Jurkat, Clone E6-1 (cell line): ENCODE results near the gene SGMS1.
"Not testable (repeated sequence)": the region's sequence is repeated elsewhere in the genome, so short reads cannot be mapped to it uniquely, and the experiment has no call there.

Experiments
- DNase-seq: peaks from one replicate; pipeline ENCODE4 v3.0.0-alpha.2; 2011; ENCODE audit warnings: low read depth, low spot score
- H3K4me3 ChIP-seq: 2 replicates; pipeline ENCODE4 v1.5.1; 2011; ENCODE audit warnings: mild to moderate bottlenecking, low read length, control low read depth, moderate library complexity

Gene SGMS1

GRCh38 chr10:50590935-50591334, 32.8 kb downstream of the SGMS1 start:
- no peak overlapping the region for H3K4me3 ChIP-seq
- no peak for DNase-seq

DNA sequence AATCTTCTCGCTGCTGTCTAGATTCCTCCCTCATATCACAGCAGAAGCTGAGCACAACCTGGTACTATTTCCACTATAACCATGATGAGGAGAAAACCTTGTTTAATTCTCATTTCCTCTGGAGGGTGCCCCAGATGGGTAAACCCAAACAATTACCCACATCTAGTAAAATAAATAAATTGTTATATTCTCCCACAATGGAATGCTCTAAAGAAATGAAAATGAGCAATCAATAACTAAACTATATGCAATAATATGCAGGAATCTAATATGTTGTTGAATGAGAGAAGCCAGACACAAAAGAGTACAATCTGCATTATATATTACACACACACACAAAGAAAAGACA, 37.0 kb downstream of the SGMS1 start:
- H3K4me3 ChIP-seq, result no peak overlapping the region
- DNase-seq, result no peak

GRCh38 chr10:50585921-50586739, 37.6 kb downstream of the SGMS1 start:
- H3K4me3 ChIP-seq, result no peak overlapping the region
- DNase-seq, result no peak

DNA sequence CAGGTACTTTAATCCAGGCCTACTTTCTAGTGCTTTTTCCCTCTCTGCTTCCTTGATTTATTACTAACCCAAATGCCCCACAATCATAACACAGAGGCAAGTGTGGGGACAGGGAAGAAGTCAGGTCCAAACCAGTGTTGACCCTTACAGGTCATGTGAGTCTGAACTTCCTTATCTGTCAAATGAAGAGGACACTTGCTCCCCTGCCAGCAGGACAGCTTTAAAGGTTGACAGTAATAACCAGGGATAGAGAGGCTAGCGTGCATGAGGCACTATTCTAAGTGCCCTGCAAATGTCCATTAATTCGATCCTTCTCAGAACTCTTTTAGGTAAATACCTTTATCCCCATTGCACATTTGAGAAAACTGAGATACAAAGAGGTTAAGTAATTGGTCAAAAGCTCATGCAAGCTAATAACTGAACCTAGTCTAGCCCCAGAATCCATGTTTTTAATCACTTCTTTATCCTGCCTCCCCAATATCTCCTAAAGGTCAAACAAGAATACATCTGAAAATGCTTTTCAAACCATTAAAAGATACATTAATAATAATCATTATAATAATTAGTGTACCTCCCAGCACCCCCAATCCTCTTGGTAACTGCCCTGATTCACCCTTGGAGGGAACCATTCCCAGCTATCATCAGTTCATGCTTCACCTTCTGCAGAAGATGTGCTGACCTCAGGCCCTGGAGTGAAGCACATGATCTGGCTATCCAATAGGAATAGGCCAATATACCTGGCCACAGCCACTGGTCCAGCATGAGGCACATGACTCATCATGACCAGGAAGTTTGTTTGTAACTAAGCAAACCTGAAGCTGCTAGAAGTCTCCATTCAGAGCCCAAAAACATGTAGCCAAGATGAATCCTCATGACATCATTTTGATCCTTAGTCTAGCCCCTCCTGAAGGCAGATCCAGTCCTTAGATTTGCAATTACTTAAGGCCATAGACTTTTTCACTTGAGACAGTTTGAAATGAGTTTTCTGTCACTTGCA, 40.7 kb downstream of the SGMS1 start:
- H3K4me3 ChIP-seq, result no peak overlapping the region
- DNase-seq, result no peak

- H3K4me3 ChIP-seq, result no peak overlapping the region
- no peak for DNase-seq
These were observed 41.7 kb downstream of the SGMS1 start for GRCh38 chr10:50582046-50582445.

GRCh38 chr10:50580262-50580891, 43.4 kb downstream of the SGMS1 start:
- DNase-seq, result no peak
- H3K4me3 ChIP-seq, result no peak overlapping the region

DNA sequence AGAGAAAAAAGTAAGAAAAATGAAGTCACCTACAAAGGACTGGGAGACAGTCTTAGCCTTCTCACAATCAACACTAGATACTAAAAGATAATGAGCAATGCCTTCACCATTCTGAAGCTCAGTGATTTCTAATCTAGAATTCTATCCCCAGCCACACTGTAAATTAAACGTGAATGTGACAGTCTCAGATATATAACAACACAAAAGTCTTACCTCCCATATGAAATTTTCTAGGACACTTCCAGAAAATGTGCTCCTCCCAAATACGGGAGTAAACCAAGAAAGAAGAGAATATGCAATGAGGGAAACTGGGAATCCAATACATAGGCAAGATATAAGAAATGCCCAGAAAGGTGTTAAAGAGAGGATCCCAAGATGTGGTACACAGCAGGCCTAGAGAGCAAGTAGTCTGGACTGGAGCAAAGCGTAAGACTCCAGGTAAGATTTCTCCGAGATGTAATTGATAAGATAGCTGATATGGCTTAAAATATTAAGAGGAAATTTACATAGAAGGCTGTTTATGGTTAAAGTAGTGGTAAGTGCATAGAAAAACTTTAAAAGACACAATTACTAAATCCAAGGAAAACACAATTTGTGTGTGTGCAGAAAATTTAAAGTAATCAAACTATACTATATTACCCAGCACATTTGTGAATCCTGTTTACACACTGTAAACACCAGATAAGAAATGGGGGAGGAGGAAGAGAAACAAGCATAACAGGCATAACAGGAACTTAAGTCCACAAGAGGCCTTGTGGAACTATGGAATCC, 44.1 kb downstream of the SGMS1 start:
- H3K4me3 ChIP-seq, result no peak overlapping the region
- no peak for DNase-seq

DNA sequence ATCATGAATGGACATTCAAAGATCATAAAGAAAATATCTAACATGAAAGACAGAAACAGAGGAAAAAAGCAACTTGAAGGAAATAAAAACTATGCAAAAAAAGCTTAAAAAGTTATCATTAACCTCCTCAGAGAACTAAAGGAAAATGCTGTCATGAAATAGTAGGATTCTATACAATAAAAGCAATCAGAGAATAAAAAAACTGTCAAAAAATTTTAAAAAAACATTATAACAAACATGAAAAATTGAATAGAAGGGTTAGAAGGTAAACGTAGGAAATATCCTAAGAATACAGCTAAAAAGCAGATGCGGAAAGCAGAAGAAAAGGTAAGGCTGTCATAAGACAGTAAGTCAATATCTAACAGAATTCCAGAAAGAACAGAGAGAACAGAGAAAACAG, 44.8 kb downstream of the SGMS1 start:
- DNase-seq, result no peak
- no peak overlapping the region for H3K4me3 ChIP-seq

- H3K4me3 ChIP-seq, result no peak overlapping the region
- no peak for DNase-seq
These were observed 45.9 kb downstream of the SGMS1 start for GRCh38 chr10:50577681-50578350.

GRCh38 chr10:50577010-50577409, 46.7 kb downstream of the SGMS1 start:
- DNase-seq, result no peak
- no peak overlapping the region for H3K4me3 ChIP-seq

DNA sequence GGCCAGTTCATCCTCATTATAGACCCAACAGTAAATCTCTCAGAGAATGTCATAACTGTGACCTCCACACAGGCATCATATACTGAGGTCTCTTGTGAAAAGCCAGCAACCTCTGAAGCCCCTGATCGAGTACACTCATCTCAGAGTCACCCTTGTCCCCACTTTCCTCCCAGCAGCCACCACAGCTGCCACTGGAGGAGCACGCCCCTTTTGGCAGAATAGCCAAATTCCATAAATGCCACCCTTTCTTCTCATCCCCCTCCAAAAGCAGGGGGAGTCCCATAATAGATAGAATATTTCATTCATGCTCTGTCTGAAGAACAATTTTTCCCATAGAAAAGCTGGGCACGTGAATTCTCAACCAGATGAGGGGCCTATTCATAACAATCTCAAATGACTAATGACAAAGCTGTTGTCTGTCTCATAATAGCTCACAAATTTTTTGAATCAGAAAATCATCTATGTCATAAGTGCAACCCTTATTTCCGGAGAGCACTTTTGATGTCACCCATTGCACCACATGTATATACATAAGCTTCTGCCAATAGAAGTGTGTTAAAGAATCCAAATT, 47.4 kb downstream of the SGMS1 start:
- no peak for DNase-seq

DNA sequence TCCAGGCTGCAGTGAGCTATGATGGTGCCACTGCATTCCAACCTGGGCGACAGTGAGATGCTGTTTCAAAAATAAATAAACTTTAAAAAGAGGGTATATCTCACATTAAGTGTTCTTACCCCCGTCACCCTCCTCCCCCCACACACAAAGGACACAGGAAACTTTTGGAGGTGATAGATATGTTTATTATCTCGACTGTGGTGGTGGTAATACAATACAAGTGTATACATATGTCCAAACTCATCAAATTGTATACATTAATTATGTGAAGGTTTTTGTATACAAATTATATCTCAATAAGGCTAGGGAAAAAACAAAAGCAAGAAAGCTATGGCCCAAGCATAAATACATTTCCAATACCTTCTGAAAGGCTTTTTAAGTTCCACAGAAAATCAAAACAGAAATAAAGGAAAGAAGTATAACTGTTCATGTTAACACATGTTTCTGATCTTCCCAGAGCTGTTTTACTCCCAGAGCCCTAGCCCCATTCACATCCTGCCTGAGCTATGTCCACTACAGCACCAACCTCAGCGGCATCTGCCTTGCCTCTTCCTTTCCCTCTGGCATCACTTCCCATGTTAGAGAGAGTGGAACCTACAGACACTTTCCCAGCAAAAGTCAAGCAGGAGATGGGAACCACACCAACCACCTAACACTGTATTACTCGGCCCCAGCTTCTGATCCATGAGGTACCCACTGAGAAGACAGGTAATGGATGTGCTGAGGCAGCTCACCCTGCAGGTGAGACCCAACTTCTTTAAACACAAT, 48.1 kb downstream of the SGMS1 start:
- H3K4me3 ChIP-seq, result no peak overlapping the region
- DNase-seq, result no peak

More for the DNA sequence above, 47.4 kb downstream of the SGMS1 start:
- H3K4me3 ChIP-seq, result no peak overlapping the region

DNA sequence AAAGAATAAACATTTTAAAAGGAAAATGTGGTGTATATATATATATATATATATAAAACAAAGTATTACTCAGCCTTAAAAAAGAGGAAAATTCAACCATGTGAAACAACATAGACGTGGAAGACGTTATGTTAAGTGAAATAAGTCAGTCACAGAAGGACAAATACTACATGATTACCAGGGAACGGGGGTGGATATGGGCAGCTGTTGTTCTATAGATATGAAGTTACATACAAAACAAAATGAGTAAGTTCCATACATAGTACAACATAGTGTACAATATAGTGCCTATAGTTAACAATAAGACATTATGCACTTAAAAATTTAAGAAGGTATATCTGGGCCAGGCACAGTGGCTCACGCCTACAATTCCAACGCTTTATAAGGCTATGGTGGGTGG, 48.8 kb downstream of the SGMS1 start:
- no peak overlapping the region for H3K4me3 ChIP-seq
- no peak for DNase-seq

GRCh38 chr10:50574305-50574704, 49.5 kb downstream of the SGMS1 start:
- no peak overlapping the region for H3K4me3 ChIP-seq
- no peak for DNase-seq

- DNase-seq, result no peak
These were observed 51.7 kb downstream of the SGMS1 start for GRCh38 chr10:50572017-50572491.

GRCh38 chr10:50568750-50569149, 55.0 kb downstream of the SGMS1 start:
- not testable (repeated sequence) for DNase-seq, H3K4me3 ChIP-seq

More at GRCh38 chr10:50572017-50572491, 51.7 kb downstream of the SGMS1 start:
- no peak overlapping the region for H3K4me3 ChIP-seq

DNA sequence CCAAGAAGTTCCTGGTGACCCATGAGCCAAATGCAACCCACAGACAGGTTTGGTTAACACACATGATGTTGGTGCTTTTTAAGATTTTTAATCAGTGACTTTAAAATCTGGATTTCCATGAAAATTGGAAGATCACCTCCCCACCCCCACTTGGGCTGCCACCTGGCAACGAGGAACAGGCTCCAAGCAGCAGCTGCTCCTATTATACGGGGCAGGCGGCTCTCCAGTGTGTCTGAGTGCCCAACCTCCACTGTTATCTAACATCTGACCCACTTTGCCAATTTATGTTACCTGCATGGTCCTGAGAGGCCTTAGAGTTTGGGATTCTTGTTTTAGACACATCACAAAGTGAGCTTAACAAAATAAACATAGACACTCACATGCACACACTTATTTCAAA, 56.4 kb downstream of the SGMS1 start:
- DNase-seq, result no peak
- no peak overlapping the region for H3K4me3 ChIP-seq
